H1 (cell line): Measurements from ENCODE around the gene PGPEP1. TPM values are rescaled to one million over a fixed set of nuclear protein-coding genes. Genes with fewer than 3 reads are reported as not detected.
A peak's percentile ranks its signal among the peaks of the same experiment; 100 is the strongest.

Source experiments
- CTCF ChIA-PET: fragments of 300-600 bp; sonication (Branson Sonifier 250); formaldehyde crosslinking; loops from one replicate; lab custom pipeline; 2021; ENCODE audit not compliant: partially characterized antibody; lab: Charles Lee
- POLR2A ChIA-PET: fragments of 300-600 bp; sonication (Branson Sonifier 250); formaldehyde crosslinking; loops from one replicate; lab custom pipeline; 2021; ENCODE audit warnings: inconsistent platforms; ENCODE audit not compliant: partially characterized antibody; lab: Charles Lee
- DNase-seq, 2 experiments: peaks; one replicate each; pipeline versions ENCODE4 v3.0.0 to v3.0.0-alpha.2; 2010 to 2022; ENCODE audit warnings: low spot score in 2 of 2, low read depth in 1 of 2, mixed read lengths in 1 of 2
- FAIRE-seq: peaks from 2 replicates; lab custom pipeline; 2011; peaks lifted over from hg19 to GRCh38; lab: Jason Lieb, UNC
- H2AFZ ChIP-seq: 2 replicates; pipeline ENCODE4 v1.8.1; 2012; ENCODE audit warnings: low read length, inconsistent platforms
- H2AK5ac ChIP-seq: 2 replicates; pipeline ENCODE4 v1.6.1; 2013; ENCODE audit warnings: low read depth, low read length
- H2BK120ac ChIP-seq: replicated peaks from 2 replicates; pipeline ENCODE3; 2013; ENCODE audit warnings: low read depth, low read length, inconsistent platforms
- H2BK12ac ChIP-seq: 2 replicates; pipeline ENCODE4 v1.6.1; 2013; ENCODE audit warnings: low read depth, low read length
- H2BK15ac ChIP-seq: 2 replicates; pipeline ENCODE4 v1.6.1; 2013; ENCODE audit warnings: low read length
- H2BK20ac ChIP-seq: 2 replicates; pipeline ENCODE4 v1.6.1; 2013; ENCODE audit warnings: low read length
- H2BK5ac ChIP-seq: 2 replicates; pipeline ENCODE4 v1.6.1; 2013; ENCODE audit warnings: low read depth, low read length
- H3K14ac ChIP-seq: 2 replicates; pipeline ENCODE4 v1.6.1; 2013; ENCODE audit warnings: inconsistent platforms; ENCODE audit not compliant: insufficient read length
- H3K18ac ChIP-seq: 2 replicates; pipeline ENCODE4 v1.6.1; 2013; ENCODE audit warnings: low read length; ENCODE audit errors: extremely low read depth
- H3K23ac ChIP-seq: 2 replicates; pipeline ENCODE4 v1.6.1; 2013; ENCODE audit warnings: inconsistent platforms; ENCODE audit not compliant: insufficient read length
- H3K23me2 ChIP-seq: 2 replicates; pipeline ENCODE4 v1.6.1; 2013; ENCODE audit warnings: low read depth, low read length
- H3K27ac ChIP-seq: 2 replicates; pipeline ENCODE4 v1.6.1; 2011; ENCODE audit warnings: low read depth, low read length, inconsistent platforms
- H3K27me3 ChIP-seq, 4 experiments: replicated peaks in 1 of 4; 1 replicate in 1 of 4; 2 replicates in 3 of 4; pipeline versions ENCODE4 v1.6.1 to v1.8.1; 2011 to 2013; ENCODE audit warnings: low read length in 3 of 4, mild to moderate bottlenecking in 3 of 4, inconsistent platforms in 2 of 4, mixed read lengths in 2 of 4, moderate library complexity in 1 of 4; ENCODE audit not compliant: control insufficient read depth in 3 of 4, insufficient read depth in 3 of 4; ENCODE audit errors: extremely low read depth in 1 of 4
- H3K36me3 ChIP-seq, 4 experiments: 2 replicates each; pipeline versions ENCODE4 v1.6.1 to v1.8.1; 2011 to 2013; ENCODE audit warnings: mild to moderate bottlenecking in 4 of 4, low read length in 3 of 4, moderate library complexity in 2 of 4, control low read depth in 1 of 4, inconsistent platforms in 1 of 4; ENCODE audit not compliant: insufficient read depth in 4 of 4, control insufficient read depth in 2 of 4
- H3K4ac ChIP-seq: replicated peaks from 2 replicates; pipeline ENCODE3; 2013; ENCODE audit warnings: low read length, low read depth, mixed read lengths, inconsistent platforms; ENCODE audit not compliant: insufficient read length
- H3K4me1 ChIP-seq, 4 experiments: replicated peaks in 1 of 4; 1 replicate in 1 of 4; 2 replicates in 3 of 4; pipeline versions ENCODE4 v1.6.1 to v1.8.1; 2011 to 2013; ENCODE audit warnings: low read length in 3 of 4, inconsistent platforms in 2 of 4, mixed read lengths in 1 of 4; ENCODE audit not compliant: insufficient read depth in 4 of 4, control insufficient read depth in 3 of 4
- H3K4me2 ChIP-seq, 2 experiments: 2 replicates each; pipeline versions ENCODE4 v1.6.1 to v1.8.1; 2011 to 2013; ENCODE audit warnings: low read depth in 2 of 2, low read length in 2 of 2, control low read depth in 1 of 2, inconsistent platforms in 1 of 2, mild to moderate bottlenecking in 1 of 2; ENCODE audit not compliant: insufficient read depth in 1 of 2
- H3K4me3 ChIP-seq, 4 experiments: fragments of 200-600, 300-600 bp in 1 of 4; sonication (generic), shearing (Covaris generic), sonication (Bioruptor Twin) in 1 of 4; 2 replicates each; pipeline versions ENCODE4 v1.5.1 to v1.8.1; 2011 to 2016; ENCODE audit warnings: low read length in 4 of 4, low read depth in 3 of 4, control low read depth in 2 of 4, inconsistent platforms in 2 of 4, mild to moderate bottlenecking in 2 of 4, mixed read lengths in 1 of 4, moderate library complexity in 1 of 4; ENCODE audit not compliant: insufficient read depth in 2 of 4; ENCODE audit errors: extremely low read depth in 1 of 4
- H3K56ac ChIP-seq: replicated peaks from 2 replicates; pipeline ENCODE3; 2013; ENCODE audit warnings: low read depth, mild to moderate bottlenecking, mixed read lengths, low read length, inconsistent platforms; ENCODE audit not compliant: insufficient read length
- H3K79me1 ChIP-seq: 2 replicates; pipeline ENCODE4 v1.6.1; 2013; ENCODE audit warnings: low read depth, low read length, control low read depth
- H3K79me2 ChIP-seq, 2 experiments: 2 replicates each; pipeline versions ENCODE4 v1.6.1 to v1.8.1; 2012 to 2013; ENCODE audit warnings: low read length in 2 of 2, mild to moderate bottlenecking in 2 of 2, inconsistent platforms in 1 of 2; ENCODE audit not compliant: insufficient read depth in 2 of 2, control insufficient read depth in 1 of 2
- H3K9ac ChIP-seq, 4 experiments: replicated peaks in 1 of 4; 1 replicate in 1 of 4; 2 replicates in 3 of 4; pipeline versions ENCODE4 v1.6.1 to v1.8.1; 2011 to 2013; ENCODE audit warnings: low read depth in 3 of 4, low read length in 3 of 4, control low read depth in 2 of 4, mild to moderate bottlenecking in 2 of 4, moderate library complexity in 2 of 4, inconsistent platforms in 1 of 4; ENCODE audit errors: extremely low read depth in 1 of 4
- H3K9me3 ChIP-seq, 2 experiments: 2 replicates each; pipeline versions ENCODE4 v1.6.1 to v1.8.1; 2012 to 2013; ENCODE audit warnings: mild to moderate bottlenecking in 2 of 2, moderate library complexity in 2 of 2, control low read depth in 1 of 2, inconsistent platforms in 1 of 2, low read depth in 1 of 2, low read length in 1 of 2, mixed read lengths in 1 of 2; ENCODE audit not compliant: insufficient read depth in 2 of 2
- H4K20me1 ChIP-seq, 2 experiments: replicated peaks in 1 of 2; 2 replicates each; pipeline versions ENCODE3 to v1.8.1; 2011 to 2013; ENCODE audit warnings: inconsistent platforms in 2 of 2, low read length in 2 of 2, mild to moderate bottlenecking in 1 of 2; ENCODE audit not compliant: insufficient read depth in 2 of 2, control insufficient read depth in 1 of 2
- H4K5ac ChIP-seq: 2 replicates; pipeline ENCODE4 v1.6.1; 2013; ENCODE audit warnings: low read length, low read depth, mixed read lengths, inconsistent platforms; ENCODE audit not compliant: insufficient read length
- H4K8ac ChIP-seq: 2 replicates; pipeline ENCODE4 v1.8.0; 2013; ENCODE audit warnings: mild to moderate bottlenecking, moderate library complexity, low read length, inconsistent platforms; ENCODE audit not compliant: insufficient read depth; ENCODE audit errors: extremely low read depth
- H4K91ac ChIP-seq: replicated peaks from 2 replicates; pipeline ENCODE3; 2013; ENCODE audit warnings: low read length, mixed read lengths, inconsistent platforms; ENCODE audit not compliant: insufficient read length
- BRCA1 ChIP-seq: IDR thresholded peaks from 2 replicates; pipeline ENCODE4 v1.6.1; 2012; ENCODE audit warnings: low read depth, low read length, improper control_type of control experiment
- CBX8 ChIP-seq: fragments of 300-800, 300-1000 bp; sonication (generic); IDR thresholded peaks from 2 replicates; pipeline ENCODE4 v1.7.1; 2016; ENCODE audit warnings: low read depth, low read length, borderline replicate concordance
- EP300 ChIP-seq, 2 experiments: IDR thresholded peaks; 1 replicate in 1 of 2; 2 replicates in 1 of 2; pipeline ENCODE4 v1.6.1; 2011 to 2012; ENCODE audit warnings: low read depth in 2 of 2, low read length in 2 of 2, mild to moderate bottlenecking in 2 of 2, borderline replicate concordance in 1 of 2, inconsistent platforms in 1 of 2, moderate library complexity in 1 of 2
- FOSL1 ChIP-seq: IDR thresholded peaks from 2 replicates; pipeline ENCODE4 v1.6.1; 2011; ENCODE audit warnings: mild to moderate bottlenecking, low read depth, low read length, moderate library complexity; ENCODE audit not compliant: insufficient read depth
- WGBS, 2 experiments: shearing (Covaris generic) in 1 of 2; methylation state at CpG; one replicate each; pipeline versions ENCODE4 v1.1.6 to v1.1.7; 2013 to 2015; ENCODE audit warnings: low lambda C conversion rate in 2 of 2, mixed read lengths in 2 of 2, inconsistent platforms in 1 of 2, low coverage in 1 of 2, missing lambda C conversion rate in 1 of 2; ENCODE audit not compliant: insufficient replicate concordance in 2 of 2, insufficient coverage in 1 of 2, insufficient read length in 1 of 2; ENCODE audit errors: extremely low coverage in 1 of 2, missing lambda C conversion rate in 1 of 2; 5-methylcytosine and 5-hydroxymethylcytosine counted together
- polyA plus RNA-seq, 7 experiments: library from polyadenylated mRNA; depleted of rRNA in 3 of 7; stranded (reverse) in 5 of 7; unstranded in 2 of 7; fragments of >200 nt in 5 of 7; fragments of 200-250 nt in 2 of 7; gene quantifications; 1 replicate in 5 of 7; 2 replicates in 1 of 7; 4 replicates in 1 of 7; pipeline versions ENCODE4 v1.2.1 to v1.2.3, GENCODE V29; 2011 to 2013; ENCODE audit warnings: missing spikeins in 2 of 7, mixed read lengths in 2 of 7
- total RNA-seq: library from RNA; stranded (reverse); fragmentation: NEBNext Ultra II Directional; extraction: Animal tissue kit (Norgen Biotek cat#: 25700); gene quantifications from 2 replicates; pipeline ENCODE4 v1.2.1, GENCODE V29; 2021

PGPEP1 gene
- total and polyA plus RNA-seq, 2 of the 8 experiments (the other 6 are each of a cell fraction or from before 2014, with no cell fraction given), result 17.0 to 33.4 TPM

DNA sequence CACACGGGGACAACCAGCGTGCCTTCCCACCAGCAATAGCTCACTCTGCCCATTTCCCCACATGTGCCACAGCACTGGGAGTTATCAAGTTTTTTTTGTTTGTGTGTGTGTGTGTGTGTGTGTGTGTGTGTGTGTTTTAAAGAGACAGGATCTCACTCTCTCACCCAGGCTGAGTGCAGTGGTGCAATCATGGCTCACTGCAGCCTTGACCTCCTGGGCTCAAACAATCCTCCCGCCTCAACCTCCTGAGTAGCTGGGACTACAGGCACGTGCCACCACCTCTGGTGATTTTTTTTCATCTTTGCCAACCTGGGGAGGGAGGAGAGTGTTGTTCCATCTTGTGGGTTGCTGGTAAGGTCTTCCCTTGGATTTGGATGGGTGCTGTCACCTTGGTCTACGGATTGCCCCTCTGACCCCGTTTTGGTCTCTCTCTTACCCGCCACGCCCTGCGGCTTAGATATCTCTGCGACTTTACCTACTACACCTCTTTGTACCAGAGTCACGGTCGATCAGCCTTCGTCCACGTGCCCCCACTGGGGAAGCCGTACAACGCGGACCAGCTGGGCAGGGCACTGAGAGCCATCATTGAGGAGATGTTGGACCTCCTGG lies 22.6 kb downstream of the PGPEP1 start:
- H3K79me2 ChIP-seq, result no peaks in the 10 kb centered on the region
- H3K9me3 ChIP-seq, result no peaks in the 10 kb centered on the region
- no peak overlapping the region for H2BK120ac ChIP-seq
- H3K23me2 ChIP-seq, result no peaks in the 10 kb centered on the region
- ChIA-PET POLR2A (interaction anchor here (0.6 to 4.0 kb wide), 11 partner anchors 10 to 82 kb away, joined by 3 to 20 read pairs (median 3); partner anchors contain the start of genes GDF15 and JUND), CTCF (interaction anchor here (0.7 to 4.7 kb wide), 8 partner anchors 11 to 63 kb away, joined by 3 to 27 read pairs (median 6); partner anchors contain the start of gene GDF15)
- no peaks in the 10 kb centered on the region for H3K79me1 ChIP-seq
- FAIRE-seq (no peak), DNase-seq (no peak)
- H2BK12ac ChIP-seq, result peak overlapping the region; percentile 96
- peak overlapping the region; percentile 48 for H3K4ac ChIP-seq
- peak overlapping the region; percentile 92 for H2BK15ac ChIP-seq
- H3K4me1 ChIP-seq, result peaks cover 1 to 8% (median 5%) of the 10 kb centered on the region in 4 experiments; a peak in 5 of 7 replicates
- no peak overlapping the region; a peak in 1 of 7 replicates for H3K9ac ChIP-seq
- H4K8ac ChIP-seq, result peak overlapping the region; percentile 32; the same call in 1 of the 2 replicates
- H2BK5ac ChIP-seq, result peak overlapping the region; percentile 89
- TF ChIP-seq EP300 (IDR thresholded peaks at IDR 0.05; ENCODE audit: borderline replicate concordance in 1 of 2, low read depth in 2 of 2, low read length in 2 of 2) (no peak), CBX8 (no peak), BRCA1 (no peak), FOSL1 (no peak)
- no peak overlapping the region for H3K23ac ChIP-seq
- peak overlapping the region; percentile 69 for H4K91ac ChIP-seq
- 96% methylated on average over 17 of the region's 17 CpGs; no CpG with 5 or more reads in 1 of the 2 experiments for WGBS, 2 experiments
- peaks cover 0 to 4% (median 2%) of the 10 kb centered on the region in 4 experiments; a peak in 2 of 8 replicates for H3K36me3 ChIP-seq
- H4K5ac ChIP-seq, result no peak overlapping the region
- peak overlapping the region; percentile 25; the same call in 1 of the 2 replicates for H2AK5ac ChIP-seq
- peak overlapping the region; percentile 71 for H3K18ac ChIP-seq
- H3K4me2 ChIP-seq, result no peak overlapping the region
- no peak overlapping the region for H3K56ac ChIP-seq
- H2BK20ac ChIP-seq, result peak overlapping the region; percentile 72; the same call in 1 of the 2 replicates
- H3K14ac ChIP-seq, result no peak overlapping the region
- H3K27me3 ChIP-seq, result no peaks in the 10 kb centered on the region
- no peak overlapping the region for H3K4me3 ChIP-seq
- H2AFZ ChIP-seq, result no peak overlapping the region
- H4K20me1 ChIP-seq, result no peaks in the 10 kb centered on the region
- H3K27ac ChIP-seq, result no peak overlapping the region
